Hepatocyte (in vitro differentiated cells): ENCODE data around the gene NIM1K. TPM values are rescaled to one million over a fixed set of nuclear protein-coding genes. Genes with fewer than 3 reads are reported as not detected.

Source experiments
- DNase-seq: peaks from one replicate; pipeline ENCODE4 v3.0.0-alpha.2; 2016; ENCODE audit warnings: low spot score
- H2AFZ ChIP-seq: fragments of 200-600 bp; sonication (generic); 2 replicates; pipeline ENCODE4 v1.6.0; 2016; ENCODE audit warnings: antibody characterized with exemption, mild to moderate bottlenecking
- H3K27ac ChIP-seq: fragments of 200-600 bp; sonication (generic); 2 replicates; pipeline ENCODE4 v1.5.1; 2016; ENCODE audit warnings: mild to moderate bottlenecking
- H3K27me3 ChIP-seq: fragments of 200-600 bp; sonication (generic); 2 replicates; pipeline ENCODE4 v1.6.1; 2016
- H3K36me3 ChIP-seq: fragments of 200-600 bp; sonication (generic); replicated peaks from 2 replicates; pipeline ENCODE4 v1.5.1; 2016; ENCODE audit warnings: low read depth; ENCODE audit not compliant: insufficient read depth
- H3K4me1 ChIP-seq: fragments of 200-600 bp; sonication (generic); 2 replicates; pipeline ENCODE4 v1.5.1; 2016; ENCODE audit warnings: mild to moderate bottlenecking, moderate library complexity; ENCODE audit not compliant: insufficient read depth
- H3K4me2 ChIP-seq: fragments of 200-600 bp; sonication (generic); 2 replicates; pipeline ENCODE4 v1.6.0; 2016
- H3K4me3 ChIP-seq: fragments of 200-600 bp; sonication (generic); 2 replicates; pipeline ENCODE4 v1.5.1; 2016; ENCODE audit warnings: mild to moderate bottlenecking
- H3K79me2 ChIP-seq: fragments of 200-600 bp; sonication (generic); 2 replicates; pipeline ENCODE4 v1.6.0; 2017; ENCODE audit warnings: mild to moderate bottlenecking
- H3K9me2 ChIP-seq: fragments of 200-600 bp; sonication (generic); replicated peaks from 2 replicates; pipeline ENCODE4 v1.6.0; 2017; ENCODE audit warnings: mild to moderate bottlenecking; ENCODE audit not compliant: insufficient read depth
- H3K9me3 ChIP-seq: fragments of 200-600 bp; sonication (generic); 2 replicates; pipeline ENCODE4 v1.5.1; 2016; ENCODE audit warnings: low read depth, mild to moderate bottlenecking
- H4K20me1 ChIP-seq: fragments of 200-600 bp; sonication (generic); 2 replicates; pipeline ENCODE4 v1.6.0; 2016; ENCODE audit warnings: mild to moderate bottlenecking; ENCODE audit not compliant: insufficient read depth, poor library complexity, severe bottlenecking
- EZH2 ChIP-seq: fragments of 200-600 bp; sonication (generic); IDR thresholded peaks from 2 replicates; pipeline ENCODE4 v1.6.1; 2016; ENCODE audit warnings: antibody characterized with exemption, mild to moderate bottlenecking, borderline replicate concordance
- EZH2phosphoT487 ChIP-seq: fragments of 200-600 bp; sonication (generic); IDR thresholded peaks from one replicate; pipeline ENCODE4 v1.6.1; 2018; ENCODE audit warnings: antibody characterized with exemption, mild to moderate bottlenecking, low read depth, moderate library complexity; ENCODE audit not compliant: unreplicated experiment, severe bottlenecking
- WGBS: methylation state at CpG from one replicate; pipeline ENCODE4 v1.1.6; 2016; ENCODE audit warnings: low lambda C conversion rate; ENCODE audit errors: missing lambda C conversion rate; 5-methylcytosine and 5-hydroxymethylcytosine counted together
- polyA plus RNA-seq: library from polyadenylated mRNA; unstranded; fragments of >200 nt; fragmentation: Nextera tagmentation; extraction: Ambion mirVana; gene quantifications from 2 replicates; pipeline ENCODE4 v1.2.1, GENCODE V29; 2016
- total RNA-seq: library from RNA; depleted of rRNA; stranded (reverse); fragments of >200 nt; gene quantifications from 2 replicates; pipeline ENCODE4 v1.2.3, GENCODE V29; 2014
- TF ChIP-seq, protein P1 (sequence below): fragments of 200-600 bp; sonication (generic); IDR thresholded peaks from 2 replicates; pipeline ENCODE4 v1.5.1; 2016; ENCODE audit warnings: antibody characterized with exemption, mild to moderate bottlenecking; ENCODE audit not compliant: poor library complexity

NIM1K gene
- total and polyA plus RNA-seq, 2 experiments from 2014 or later = not detected

DNA sequence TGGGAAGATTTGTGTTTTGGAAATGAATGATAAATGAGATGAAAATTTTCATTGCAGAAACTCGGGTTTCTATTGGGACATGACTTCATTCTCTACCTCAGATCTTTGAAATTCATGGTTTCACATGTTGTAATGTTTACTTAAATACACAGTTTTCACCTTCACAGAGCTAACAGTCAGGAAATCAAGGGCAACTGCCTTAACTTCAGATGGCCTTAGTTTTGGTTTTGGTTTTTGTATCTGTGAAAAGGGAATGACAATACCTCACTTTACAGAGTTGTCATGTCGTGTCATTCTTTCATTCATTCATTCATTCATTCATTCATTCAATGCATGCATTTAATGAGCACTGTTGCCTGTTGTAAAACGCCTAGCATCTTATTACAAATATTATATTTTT lies 41.9 kb downstream of the NIM1K start:
- no peaks in the 10 kb centered on the region for H3K9me3 ChIP-seq
- no peaks in the 10 kb centered on the region for H3K79me2 ChIP-seq
- TF ChIP-seq, protein P1, sequence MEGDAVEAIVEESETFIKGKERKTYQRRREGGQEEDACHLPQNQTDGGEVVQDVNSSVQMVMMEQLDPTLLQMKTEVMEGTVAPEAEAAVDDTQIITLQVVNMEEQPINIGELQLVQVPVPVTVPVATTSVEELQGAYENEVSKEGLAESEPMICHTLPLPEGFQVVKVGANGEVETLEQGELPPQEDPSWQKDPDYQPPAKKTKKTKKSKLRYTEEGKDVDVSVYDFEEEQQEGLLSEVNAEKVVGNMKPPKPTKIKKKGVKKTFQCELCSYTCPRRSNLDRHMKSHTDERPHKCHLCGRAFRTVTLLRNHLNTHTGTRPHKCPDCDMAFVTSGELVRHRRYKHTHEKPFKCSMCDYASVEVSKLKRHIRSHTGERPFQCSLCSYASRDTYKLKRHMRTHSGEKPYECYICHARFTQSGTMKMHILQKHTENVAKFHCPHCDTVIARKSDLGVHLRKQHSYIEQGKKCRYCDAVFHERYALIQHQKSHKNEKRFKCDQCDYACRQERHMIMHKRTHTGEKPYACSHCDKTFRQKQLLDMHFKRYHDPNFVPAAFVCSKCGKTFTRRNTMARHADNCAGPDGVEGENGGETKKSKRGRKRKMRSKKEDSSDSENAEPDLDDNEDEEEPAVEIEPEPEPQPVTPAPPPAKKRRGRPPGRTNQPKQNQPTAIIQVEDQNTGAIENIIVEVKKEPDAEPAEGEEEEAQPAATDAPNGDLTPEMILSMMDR = no peak
- TF ChIP-seq EZH2phosphoT487 (no peak), EZH2 (no peak)
- no peak overlapping the region for H3K4me2 ChIP-seq
- no peak for DNase-seq
- H3K27ac ChIP-seq = no peak overlapping the region
- H3K27me3 ChIP-seq = no peaks in the 10 kb centered on the region
- no peaks in the 10 kb centered on the region for H4K20me1 ChIP-seq
- no peaks in the 10 kb centered on the region for H3K36me3 ChIP-seq
- H3K4me3 ChIP-seq = no peak overlapping the region
- WGBS = 69% methylated on average over 3 of the region's 3 CpGs
- H3K9me2 ChIP-seq = no peaks in the 10 kb centered on the region
- no peak overlapping the region for H2AFZ ChIP-seq
- no peaks in the 10 kb centered on the region for H3K4me1 ChIP-seq

DNA sequence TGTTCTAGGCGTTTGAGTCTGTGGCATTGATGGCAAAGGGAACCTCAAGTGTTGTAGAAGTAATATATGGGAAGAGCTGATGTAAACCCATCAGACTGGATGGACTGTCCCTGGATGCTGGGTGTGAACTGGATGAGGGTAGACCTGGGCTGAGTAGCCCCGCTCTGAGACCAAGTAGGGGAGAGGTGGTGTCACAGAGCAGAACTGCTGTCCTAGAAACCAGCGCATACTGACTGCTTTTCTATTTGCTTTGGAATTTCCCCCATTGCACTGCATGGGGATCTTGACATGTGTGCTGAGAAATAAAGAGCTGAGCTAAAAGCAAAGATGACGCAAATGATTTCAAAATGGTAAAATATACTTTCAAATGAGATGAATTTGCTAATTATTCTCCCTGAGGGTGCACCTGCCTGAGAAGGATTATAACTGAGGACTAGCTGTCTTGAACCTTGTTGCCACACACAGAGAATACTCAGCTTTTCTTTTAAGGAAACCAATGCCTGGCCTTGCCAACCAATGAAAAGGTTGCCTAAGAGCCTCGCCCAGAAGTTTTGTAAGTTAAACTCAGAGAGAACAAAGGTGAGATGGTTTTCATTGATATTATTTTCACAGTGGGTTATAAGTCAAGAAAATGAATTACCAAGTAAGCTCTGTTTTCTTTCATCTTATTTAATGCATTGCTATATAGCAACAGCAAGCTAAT lies 44.8 kb downstream of the NIM1K start:
- 73% methylated on average over 5 of the region's 5 CpGs for WGBS

DNA sequence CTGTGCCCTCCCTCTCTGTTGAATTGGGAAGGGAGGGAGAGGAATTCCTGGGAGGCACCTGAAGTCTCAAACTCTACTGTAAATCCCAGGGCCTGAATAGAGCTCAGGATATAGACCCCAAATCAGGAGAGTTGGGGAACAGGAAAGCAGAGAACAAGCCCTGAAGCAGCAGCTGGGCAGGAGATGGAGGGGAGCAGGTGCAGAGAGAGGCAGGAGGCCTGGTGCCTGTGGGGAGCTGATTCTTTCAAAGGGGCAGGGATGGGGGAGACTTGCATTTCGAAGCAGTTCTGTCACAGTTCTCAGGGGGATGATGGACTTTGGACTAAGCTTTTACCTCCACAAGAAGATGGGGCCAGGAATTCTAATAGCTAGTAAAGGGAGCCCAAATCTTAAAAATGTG lies 50.2 kb downstream of the NIM1K start:
- Histone ChIP-seq H3K36me3 (no peaks in the 10 kb centered on the region), H3K4me3 (no peak overlapping the region), H4K20me1 (no peaks in the 10 kb centered on the region), H3K4me1 (no peaks in the 10 kb centered on the region), H3K4me2 (no peak overlapping the region), H2AFZ (no peak overlapping the region), H3K27ac (no peak overlapping the region), H3K9me3 (no peaks in the 10 kb centered on the region), H3K9me2 (no peaks in the 10 kb centered on the region), H3K27me3 (peaks cover 5% of the 10 kb centered on the region), H3K79me2 (no peaks in the 10 kb centered on the region)
- 71% methylated on average over 1 of the region's 1 CpG for WGBS
- DNase-seq = no peak
- TF ChIP-seq EZH2 (no peak), EZH2phosphoT487 (no peak)
- TF ChIP-seq, protein P1 = no peak

More for the DNA sequence above, 44.8 kb downstream of the NIM1K start:
- TF ChIP-seq EZH2phosphoT487 (no peak), EZH2 (no peak)
- TF ChIP-seq, protein P1 = no peak
- Histone ChIP-seq H3K9me2 (no peaks in the 10 kb centered on the region), H3K9me3 (no peaks in the 10 kb centered on the region), H3K27me3 (no peaks in the 10 kb centered on the region), H3K4me2 (no peak overlapping the region), H3K4me1 (no peaks in the 10 kb centered on the region), H2AFZ (no peak overlapping the region), H3K27ac (no peak overlapping the region), H3K4me3 (no peak overlapping the region), H3K36me3 (no peaks in the 10 kb centered on the region), H3K79me2 (no peaks in the 10 kb centered on the region), H4K20me1 (no peaks in the 10 kb centered on the region)
- no peak for DNase-seq
